NCI-H2227 (cell line): ENCODE data around the gene CDR2.
A peak's percentile ranks its signal among the peaks of the same experiment; 100 is the strongest.
"Not testable (repeated sequence)": the region's sequence is repeated elsewhere in the genome, so short reads cannot be mapped to it uniquely, and the experiment has no call there.

ENCODE experiments used
- DNase-seq: peaks from one replicate; lab custom pipeline; 2025; ENCODE audit not compliant: unreplicated experiment; lab: John Stamatoyannopoulos, UW

Gene CDR2

GRCh38 chr16:22375963-22376640, 1.7 kb upstream of the CDR2 start:
- DNase-seq, result no peak

GRCh38 chr16:22375117-22375962, 921 bp upstream of the CDR2 start:
- no peak for DNase-seq

DNA sequence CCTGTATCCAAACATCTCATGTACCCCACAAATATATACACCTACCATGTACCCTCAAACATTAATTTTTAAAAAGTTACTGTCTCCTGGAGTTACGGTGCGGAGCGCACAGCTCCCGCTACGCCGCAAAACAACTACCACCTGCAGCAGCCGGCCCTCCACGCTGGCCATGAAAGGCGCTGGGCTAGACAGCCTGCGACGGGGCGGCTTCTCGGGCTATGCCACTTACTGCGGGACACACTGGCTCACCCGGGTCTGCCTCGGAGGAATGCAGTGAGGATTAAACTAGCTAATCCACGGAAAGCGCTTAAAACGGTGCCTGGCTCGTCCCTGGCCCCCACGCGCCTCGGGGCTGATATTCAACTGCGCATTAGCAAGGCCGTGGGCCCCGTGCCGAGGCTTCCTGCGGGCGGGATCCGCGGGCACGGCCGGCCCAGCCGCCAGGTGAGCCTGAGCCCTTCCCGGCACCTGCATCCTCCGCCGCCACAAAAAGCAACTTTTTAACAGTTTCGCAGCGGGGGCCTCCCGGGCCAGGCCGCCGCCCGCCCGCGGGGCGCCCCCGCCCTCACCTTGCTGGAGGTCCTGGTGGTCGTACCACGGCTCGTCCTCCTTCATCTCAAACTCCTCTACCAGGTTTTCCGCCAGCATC, 633 bp downstream of the CDR2 start:
- peak; percentile 53 for DNase-seq

DNA sequence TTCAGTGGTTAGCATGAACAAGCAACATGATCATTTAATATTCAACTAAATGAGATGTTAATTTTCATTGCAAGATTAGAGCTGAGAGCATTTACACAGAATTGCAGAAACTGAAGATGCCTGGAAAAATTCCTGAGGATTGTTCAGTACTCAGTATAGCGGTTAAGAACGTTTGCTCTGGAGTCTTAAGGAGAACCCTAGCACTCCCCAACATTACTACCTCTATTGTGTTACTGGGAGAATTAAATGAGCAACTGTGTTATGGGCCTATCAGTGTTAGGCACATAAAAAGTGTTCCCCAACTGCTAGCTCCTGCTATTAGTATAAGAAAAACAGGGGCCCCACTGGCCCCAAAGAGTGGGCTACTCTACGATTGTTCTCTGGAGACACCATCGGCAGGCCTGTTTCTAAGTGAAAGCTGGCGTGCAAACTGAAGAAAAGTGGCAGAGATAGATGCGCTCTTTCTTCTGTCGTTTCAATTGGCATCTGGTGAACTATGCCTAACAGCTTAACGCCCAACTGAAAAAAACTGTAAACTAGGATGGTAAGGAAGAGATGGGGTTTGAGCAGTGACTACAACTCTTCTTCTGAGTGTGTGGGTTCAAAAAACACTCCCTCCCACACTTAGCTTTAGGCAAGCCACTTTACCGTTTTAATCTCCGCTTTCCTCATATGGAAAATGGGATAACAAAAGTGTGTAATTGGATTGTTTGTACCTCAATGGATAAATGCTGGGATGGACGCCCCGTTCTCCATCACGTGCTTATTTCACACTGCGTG, 1.3 kb downstream of the CDR2 start:
- DNase-seq, result no peak

DNA sequence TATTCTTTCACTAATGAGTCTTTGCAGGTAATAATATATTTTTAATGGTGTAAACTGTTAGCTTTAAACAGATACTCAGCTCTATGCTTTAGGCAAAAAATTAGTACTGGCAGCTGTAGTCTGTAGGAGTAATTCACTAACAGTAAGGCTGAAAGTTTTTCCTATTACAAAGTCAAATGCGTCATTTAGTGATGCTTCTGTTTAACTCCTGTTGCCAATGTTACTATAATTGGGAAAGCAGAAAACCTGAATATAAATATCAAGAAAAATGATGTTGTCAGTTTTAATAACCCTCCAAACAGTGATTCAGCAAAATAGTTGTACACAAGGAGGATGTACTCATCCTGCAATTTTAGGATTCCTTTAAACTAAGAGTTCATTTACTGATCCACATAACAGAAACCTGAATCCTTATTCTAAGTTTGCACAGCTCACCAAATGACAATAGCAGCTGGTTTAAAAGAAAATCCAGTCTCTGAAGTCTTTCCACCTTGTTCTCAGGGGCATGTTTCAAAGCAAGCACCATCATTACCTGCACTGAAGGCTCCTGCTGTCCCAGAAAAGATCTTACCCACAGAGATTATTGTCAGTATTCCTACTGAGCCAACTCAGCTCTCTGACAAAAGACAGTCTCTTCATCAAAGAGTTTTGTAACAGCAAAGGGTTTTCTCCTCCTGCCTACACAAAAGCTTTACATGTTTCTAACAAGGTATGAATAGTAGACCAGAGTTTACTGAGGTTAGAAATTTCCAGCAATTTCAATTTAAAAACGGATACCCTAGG, 4.2 kb downstream of the CDR2 start:
- no peak for DNase-seq

DNA sequence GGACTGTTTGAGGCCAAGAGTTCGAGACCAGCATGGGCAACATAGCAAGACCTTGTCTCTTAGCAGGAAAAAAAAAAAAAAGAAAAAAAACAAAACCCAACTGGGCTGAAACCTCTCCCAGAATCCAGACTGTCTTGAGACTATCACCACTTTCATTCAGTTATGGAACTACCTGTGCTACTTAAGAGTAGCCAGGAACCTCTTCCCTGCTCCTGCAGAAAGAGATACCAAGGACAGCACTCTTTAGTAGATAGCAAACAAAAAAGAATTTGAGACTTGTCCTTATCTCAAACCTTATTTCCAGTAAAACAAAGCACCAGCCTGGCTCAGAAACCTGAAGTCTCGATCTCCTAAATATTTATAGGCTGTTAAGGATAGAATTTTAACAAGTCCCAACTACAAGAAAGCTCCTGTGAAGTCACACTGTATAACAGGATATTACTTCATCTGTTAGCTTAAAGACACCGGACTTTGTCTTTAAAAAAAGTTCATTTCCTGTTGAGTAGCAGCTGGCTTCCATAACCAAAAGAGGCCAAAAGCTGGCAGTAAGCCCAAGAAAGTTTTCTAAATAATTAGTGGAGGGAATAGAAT, 5.1 kb downstream of the CDR2 start:
- DNase-seq, result no peak

DNA sequence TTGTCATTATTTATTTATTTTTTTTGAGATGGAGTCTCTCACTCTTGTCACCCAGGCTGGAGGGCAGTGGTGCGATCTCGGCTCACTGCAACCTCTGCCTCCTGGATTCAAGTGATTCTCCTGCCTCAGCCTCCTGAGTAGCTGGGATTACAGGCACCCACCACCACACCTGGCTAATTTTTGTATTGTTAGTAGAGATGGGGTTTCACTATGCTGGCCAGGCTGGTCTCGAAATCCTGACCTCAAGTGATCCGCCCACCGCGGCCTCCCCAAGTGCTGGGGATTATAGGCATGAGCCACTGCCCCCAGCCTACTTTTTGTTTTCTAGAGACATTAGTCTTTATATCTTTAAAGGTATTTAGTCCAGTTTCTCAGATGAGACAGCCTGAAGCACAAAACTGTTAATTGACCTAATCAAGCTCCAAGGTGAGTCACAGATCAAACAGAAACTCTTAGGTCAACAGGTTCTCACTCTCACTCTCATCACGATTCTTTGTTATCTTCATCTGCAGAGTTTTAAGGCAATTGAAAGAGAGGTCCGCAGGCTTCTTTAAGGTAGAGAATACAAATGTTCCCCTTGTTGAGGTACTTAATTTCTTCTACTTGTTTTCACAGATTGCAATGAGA, 6.1 kb downstream of the CDR2 start:
- DNase-seq, result not testable (repeated sequence)

- DNase-seq, result no peak
Observed at GRCh38 chr16:22366889-22367288, 7.5 kb downstream of the CDR2 start.

GRCh38 chr16:22366371-22366770, 8.0 kb downstream of the CDR2 start:
- DNase-seq, result no peak

DNA sequence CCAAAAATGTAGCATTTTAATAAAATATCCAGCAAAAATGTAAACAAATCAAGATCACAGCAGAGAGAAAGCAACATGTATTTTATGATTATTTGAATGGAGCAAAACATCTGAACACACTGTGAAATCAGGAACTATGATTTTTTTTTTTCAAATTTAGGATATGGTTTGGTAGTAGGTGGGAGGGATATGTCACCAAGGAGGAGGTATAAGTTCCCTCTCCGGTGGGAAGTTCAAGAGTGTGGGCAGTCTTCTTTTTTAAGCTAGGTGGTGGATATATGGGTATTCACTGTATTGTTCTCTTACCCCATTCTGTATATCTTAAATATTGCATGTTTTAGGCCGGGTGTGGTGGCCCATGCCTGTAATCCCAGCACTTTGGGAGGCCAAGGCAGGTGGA, 10.2 kb downstream of the CDR2 start:
- no peak for DNase-seq

DNA sequence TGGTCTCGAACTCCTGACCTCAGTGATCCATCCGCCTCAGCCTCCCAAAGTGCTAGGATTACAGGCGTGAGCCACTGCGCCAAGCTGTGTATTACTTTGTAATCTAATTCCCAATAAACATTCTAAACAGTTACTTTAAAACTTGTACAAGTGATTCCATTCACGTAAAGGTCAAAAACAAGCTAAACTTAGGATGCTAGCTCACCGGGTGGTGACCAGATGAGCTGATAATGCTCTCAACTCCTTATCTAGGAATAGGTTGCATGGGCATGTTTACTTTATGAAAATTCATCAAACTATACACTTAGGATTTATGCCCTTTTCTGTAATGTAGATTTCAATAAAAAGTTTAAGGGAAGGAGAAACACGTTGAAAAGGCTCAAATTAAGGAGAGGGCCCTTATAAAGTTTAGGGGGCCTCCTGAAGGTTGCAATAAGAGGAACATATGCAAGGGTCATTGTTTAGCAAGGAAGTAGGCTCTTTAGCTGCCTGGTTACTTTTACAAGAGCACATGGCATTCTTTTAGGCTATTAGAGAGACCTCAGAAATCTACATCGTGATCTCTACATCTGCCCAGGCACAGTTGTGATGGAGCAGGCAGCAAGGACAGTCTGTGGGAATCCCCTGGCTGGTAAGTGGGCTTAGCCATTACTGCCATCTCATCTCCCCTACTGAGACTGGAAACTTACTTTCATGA, 13.3 kb downstream of the CDR2 start:
- DNase-seq, result no peak

DNA sequence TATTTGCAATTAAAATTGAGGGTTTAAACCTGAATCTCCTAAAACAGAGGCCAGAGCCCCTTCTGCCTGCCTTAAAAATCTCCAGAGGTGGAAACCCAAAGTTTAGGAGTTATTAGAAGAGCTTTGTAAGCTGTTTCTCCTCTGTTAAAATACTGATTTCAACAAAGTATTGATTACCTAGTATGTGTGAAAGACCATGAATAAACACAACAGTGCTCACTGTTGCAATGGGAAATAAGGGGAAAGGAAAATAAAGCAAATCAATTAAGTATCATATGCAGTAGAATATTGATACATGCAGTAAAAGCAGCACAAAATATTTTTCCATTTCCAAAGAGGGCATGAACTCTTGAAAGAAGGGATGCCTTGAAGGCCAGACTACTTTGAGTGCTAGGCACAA, 14.7 kb downstream of the CDR2 start:
- no peak for DNase-seq

- DNase-seq, result no peak
Observed at GRCh38 chr16:22358000-22358399, 16.4 kb downstream of the CDR2 start.

DNA sequence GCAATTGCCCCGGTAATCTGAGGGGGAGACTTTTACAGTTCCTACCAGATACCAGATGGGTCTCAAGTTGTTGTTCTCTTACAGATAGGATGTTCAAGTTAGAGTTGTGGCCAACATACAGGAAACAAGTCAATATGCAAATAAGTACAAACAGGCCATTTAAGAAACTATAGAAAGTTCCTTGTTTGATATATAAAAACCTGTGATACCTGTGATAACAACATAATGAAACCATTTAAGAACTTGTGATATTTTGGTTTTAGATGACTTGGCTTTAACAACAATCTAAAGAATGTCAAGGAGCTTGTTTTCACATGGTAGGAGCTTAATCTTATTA, 16.8 kb downstream of the CDR2 start:
- DNase-seq, result no peak

- DNase-seq, result no peak
Observed at GRCh38 chr16:22356930-22357634, 17.3 kb downstream of the CDR2 start.

DNA sequence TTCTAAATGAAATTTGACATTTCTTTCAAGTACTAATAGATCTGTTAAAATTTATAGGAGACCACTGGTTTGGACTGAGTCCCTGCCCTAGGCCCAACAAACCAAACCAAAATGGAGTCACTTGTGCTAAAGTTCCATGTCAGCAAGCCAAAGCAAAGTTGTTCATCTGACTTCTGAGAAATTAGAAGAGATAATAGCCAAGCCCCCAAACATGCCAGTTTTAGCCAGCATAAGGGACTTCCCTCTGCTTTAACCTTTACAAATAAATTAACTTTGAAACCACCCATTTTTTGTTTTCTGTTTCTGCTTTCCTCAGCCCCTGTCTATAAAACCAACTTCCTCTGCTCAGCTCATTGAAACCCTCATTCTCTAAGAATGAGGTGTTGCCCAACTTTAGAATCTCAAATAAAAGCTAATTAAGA, 18.9 kb downstream of the CDR2 start:
- DNase-seq, result no peak

- no peak for DNase-seq
Observed at GRCh38 chr16:22353933-22354541, 20.4 kb downstream of the CDR2 start.
